Osteoblast (primary cell): ENCODE data around the gene TMEM178B. TPM values are rescaled to one million over a fixed set of nuclear protein-coding genes. Genes with fewer than 3 reads are reported as not detected.

ENCODE experiments used
- DNase-seq: peaks from one replicate; pipeline ENCODE4 v3.0.0; 2011; ENCODE audit warnings: low spot score, mixed read lengths; ENCODE audit not compliant: insufficient read length; ENCODE audit errors: missing footprints
- H2AFZ ChIP-seq: 2 replicates; pipeline ENCODE4 v1.6.0; 2011; ENCODE audit warnings: mild to moderate bottlenecking, low read length
- H3K27ac ChIP-seq: 2 replicates; pipeline ENCODE4 v1.5.1; 2011; ENCODE audit warnings: mild to moderate bottlenecking, low read depth, low read length, moderate library complexity
- H3K27me3 ChIP-seq: 2 replicates; pipeline ENCODE4 v1.6.0; 2012; ENCODE audit warnings: mild to moderate bottlenecking, control low read depth, inconsistent platforms, low read length, moderate library complexity; ENCODE audit not compliant: insufficient read depth
- H3K36me3 ChIP-seq: 2 replicates; pipeline ENCODE4 v1.5.1; 2011; ENCODE audit warnings: mild to moderate bottlenecking, low read length, control low read depth, moderate library complexity; ENCODE audit not compliant: insufficient read depth
- H3K4me1 ChIP-seq: 2 replicates; pipeline ENCODE4 v1.5.1; 2011; ENCODE audit warnings: mild to moderate bottlenecking, low read length, control low read depth, moderate library complexity; ENCODE audit not compliant: insufficient read depth
- H3K4me2 ChIP-seq: 2 replicates; pipeline ENCODE4 v1.6.0; 2011; ENCODE audit warnings: mild to moderate bottlenecking, low read length; ENCODE audit not compliant: insufficient read depth
- H3K4me3 ChIP-seq: fragments of 200-600 bp; sonication (generic); 3 replicates; pipeline ENCODE4 v1.5.1; 2012; ENCODE audit warnings: mild to moderate bottlenecking, low read length, inconsistent platforms; ENCODE audit not compliant: insufficient read depth
- H3K79me2 ChIP-seq: 2 replicates; pipeline ENCODE4 v1.6.0; 2012; ENCODE audit warnings: mild to moderate bottlenecking, low read length, control low read depth, inconsistent platforms; ENCODE audit not compliant: insufficient read depth
- H3K9me3 ChIP-seq: 2 replicates; pipeline ENCODE4 v1.5.1; 2011; ENCODE audit warnings: low read depth, low read length, control low read depth
- H4K20me1 ChIP-seq: 2 replicates; pipeline ENCODE4 v1.6.0; 2012; ENCODE audit warnings: mild to moderate bottlenecking, low read length, control low read depth; ENCODE audit not compliant: insufficient read depth
- CTCF ChIP-seq: IDR thresholded peaks from 2 replicates; pipeline ENCODE4 v1.5.1; 2011; ENCODE audit warnings: mild to moderate bottlenecking, low read depth, low read length, moderate library complexity; ENCODE audit errors: extremely low read depth
- total RNA-seq: library from RNA; depleted of rRNA; stranded (reverse); fragments of >200 nt; gene quantifications from 2 replicates; pipeline ENCODE4 v1.2.3, GENCODE V29; 2012

The TMEM178B gene
- total RNA-seq, 1 donor: 1.1 TPM

- TF ChIP-seq CTCF: no peak
These were observed 144.1 kb downstream of the TMEM178B start for GRCh38 chr7:141217938-141218337.

GRCh38 chr7:141218941-141219340, 145.1 kb downstream of the TMEM178B start:
- no peaks in the 10 kb centered on the region for H3K27me3 ChIP-seq
- H2AFZ ChIP-seq: no peak overlapping the region
- no peak overlapping the region for H3K4me3 ChIP-seq
- H3K27ac ChIP-seq: no peak overlapping the region
- no peak for DNase-seq
- H3K79me2 ChIP-seq: no peaks in the 10 kb centered on the region
- H4K20me1 ChIP-seq: no peaks in the 10 kb centered on the region
- H3K4me1 ChIP-seq: no peaks in the 10 kb centered on the region
- H3K9me3 ChIP-seq: no peaks in the 10 kb centered on the region
- H3K36me3 ChIP-seq: no peaks in the 10 kb centered on the region
- TF ChIP-seq CTCF: no peak
- no peak overlapping the region for H3K4me2 ChIP-seq

More at GRCh38 chr7:141217938-141218337, 144.1 kb downstream of the TMEM178B start:
- no peak overlapping the region for H3K27ac ChIP-seq
- no peak overlapping the region for H3K4me2 ChIP-seq
- no peak overlapping the region for H3K4me3 ChIP-seq
- H4K20me1 ChIP-seq: no peaks in the 10 kb centered on the region
- DNase-seq: no peak
- no peaks in the 10 kb centered on the region for H3K36me3 ChIP-seq
- no peaks in the 10 kb centered on the region for H3K4me1 ChIP-seq
- no peaks in the 10 kb centered on the region for H3K79me2 ChIP-seq
- H2AFZ ChIP-seq: no peak overlapping the region
- H3K27me3 ChIP-seq: no peaks in the 10 kb centered on the region
- no peaks in the 10 kb centered on the region for H3K9me3 ChIP-seq

GRCh38 chr7:141220263-141220880, 146.5 kb downstream of the TMEM178B start:
- no peaks in the 10 kb centered on the region for H3K9me3 ChIP-seq
- peak; percentile 30 for TF ChIP-seq CTCF
- no peak for DNase-seq

GRCh38 chr7:141221007-141221612, 147.2 kb downstream of the TMEM178B start:
- no peaks in the 10 kb centered on the region for H3K27me3 ChIP-seq
- no peak overlapping the region for H2AFZ ChIP-seq
- H3K36me3 ChIP-seq: no peaks in the 10 kb centered on the region
- TF ChIP-seq CTCF: no peak
- H3K4me1 ChIP-seq: no peaks in the 10 kb centered on the region
- H3K4me2 ChIP-seq: no peak overlapping the region
- H3K4me3 ChIP-seq: no peak overlapping the region
- H3K9me3 ChIP-seq: no peaks in the 10 kb centered on the region
- no peak for DNase-seq
- no peaks in the 10 kb centered on the region for H3K79me2 ChIP-seq
- H3K27ac ChIP-seq: no peak overlapping the region
- H4K20me1 ChIP-seq: no peaks in the 10 kb centered on the region

More at GRCh38 chr7:141220263-141220880, 146.5 kb downstream of the TMEM178B start:
- Histone ChIP-seq H2AFZ (no peak overlapping the region), H3K4me3 (no peak overlapping the region), H4K20me1 (no peaks in the 10 kb centered on the region), H3K79me2 (no peaks in the 10 kb centered on the region), H3K4me2 (no peak overlapping the region), H3K36me3 (no peaks in the 10 kb centered on the region), H3K27ac (no peak overlapping the region), H3K4me1 (no peaks in the 10 kb centered on the region), H3K27me3 (no peaks in the 10 kb centered on the region)
